Measurements from ENCODE around the gene KLHDC7B.
A peak's percentile ranks its signal among the peaks of the same experiment; 100 is the strongest.
"Not testable (repeated sequence)": the region's sequence is repeated elsewhere in the genome, so short reads cannot be mapped to it uniquely, and the experiment has no call there.

KLHDC7B gene

DNA sequence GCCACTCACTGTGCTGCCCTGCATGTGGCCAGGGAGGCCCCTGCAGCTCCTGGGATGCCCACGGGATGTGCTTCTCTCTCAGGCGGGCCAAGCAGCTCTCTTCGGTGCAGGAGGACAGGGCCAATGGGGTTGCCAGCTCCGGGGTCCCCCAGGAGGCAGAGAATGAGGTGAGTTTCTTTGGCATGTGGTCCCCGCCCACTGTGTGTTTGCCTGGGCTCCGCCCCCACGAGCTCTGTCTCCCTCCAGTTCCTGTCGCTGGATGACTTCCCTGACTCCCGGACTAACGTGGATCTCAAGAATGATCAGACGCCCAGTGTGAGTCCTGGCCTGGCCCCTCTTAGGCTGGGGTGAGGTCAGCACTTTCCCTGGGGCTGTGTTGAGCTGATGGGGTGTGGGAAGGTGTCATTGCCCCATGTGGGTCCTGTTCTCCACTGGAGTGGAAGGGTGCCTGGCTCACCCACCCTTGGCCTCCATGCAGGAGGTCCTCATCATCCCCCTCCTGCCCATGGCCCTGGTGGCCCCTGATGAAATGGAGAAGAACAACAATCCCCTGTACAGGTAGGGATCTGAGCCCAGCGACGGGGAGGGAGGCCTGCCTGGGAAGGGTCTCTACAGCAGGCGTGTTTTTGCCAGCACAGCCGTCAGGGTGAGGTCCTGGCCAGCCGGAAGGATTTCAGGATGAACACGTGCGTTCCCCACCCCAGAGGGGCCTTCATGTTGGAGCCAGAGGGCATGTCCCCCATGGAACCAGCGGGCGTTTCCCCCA, 28.0 kb upstream of the KLHDC7B start:
- DNase-seq (ENCODE audit: low spot score) = peak; percentile 17

DNA sequence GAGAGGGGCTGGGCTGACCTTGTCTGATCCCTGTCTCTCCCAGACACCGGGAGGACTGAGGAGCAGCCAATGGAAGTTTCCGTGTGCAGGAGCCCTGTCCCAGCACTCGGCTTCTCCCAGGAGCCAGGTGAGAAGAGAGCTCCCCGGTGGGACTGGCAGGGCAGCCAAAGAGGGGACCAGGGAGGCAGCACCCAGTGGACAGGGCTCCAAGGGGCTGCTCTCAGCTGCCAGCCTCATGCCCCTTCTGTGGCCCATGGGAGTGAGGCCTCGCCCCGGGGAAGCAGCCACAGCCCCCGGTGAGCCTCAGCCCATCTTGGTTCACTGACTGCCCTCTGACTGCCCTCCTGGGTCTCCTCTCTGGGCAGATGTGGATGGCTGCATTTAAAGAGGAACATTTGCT, 27.1 kb upstream of the KLHDC7B start:
- peak; percentile 18 for DNase-seq (ENCODE audit: low spot score)

GRCh38 chr22:50519151-50519550, 26.5 kb upstream of the KLHDC7B start:
- DNase-seq (ENCODE audit: low spot score) = peak; percentile 13

- not testable (repeated sequence) for DNase-seq (ENCODE audit: low spot score)
Measured at GRCh38 chr22:50520184-50520583, 25.5 kb upstream of the KLHDC7B start.

- DNase-seq (ENCODE audit: low spot score) = peak; percentile 18
Measured at GRCh38 chr22:50520826-50521453, 24.8 kb upstream of the KLHDC7B start.

DNA sequence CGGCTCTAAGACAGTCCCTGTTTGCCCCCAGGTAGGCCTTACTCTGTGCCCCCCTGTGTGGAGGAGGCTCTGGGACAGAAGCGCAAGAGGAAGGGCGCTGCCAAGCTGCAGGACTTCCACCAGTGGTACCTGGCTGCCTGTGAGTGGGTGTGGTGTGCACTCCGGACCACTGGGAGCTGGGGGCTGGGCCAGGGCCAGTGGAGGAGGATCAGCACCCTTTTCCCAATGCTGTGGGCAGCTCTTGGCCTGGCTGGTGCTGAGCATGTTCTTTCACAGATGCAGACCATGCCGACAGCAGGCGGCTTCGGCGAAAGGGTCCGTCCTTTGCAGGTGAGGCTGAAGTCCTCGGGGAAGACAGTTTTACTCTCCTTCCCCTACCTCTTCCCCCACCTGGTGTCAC, 24.0 kb upstream of the KLHDC7B start:
- peak; percentile 13 for DNase-seq (ENCODE audit: low spot score)

DNA sequence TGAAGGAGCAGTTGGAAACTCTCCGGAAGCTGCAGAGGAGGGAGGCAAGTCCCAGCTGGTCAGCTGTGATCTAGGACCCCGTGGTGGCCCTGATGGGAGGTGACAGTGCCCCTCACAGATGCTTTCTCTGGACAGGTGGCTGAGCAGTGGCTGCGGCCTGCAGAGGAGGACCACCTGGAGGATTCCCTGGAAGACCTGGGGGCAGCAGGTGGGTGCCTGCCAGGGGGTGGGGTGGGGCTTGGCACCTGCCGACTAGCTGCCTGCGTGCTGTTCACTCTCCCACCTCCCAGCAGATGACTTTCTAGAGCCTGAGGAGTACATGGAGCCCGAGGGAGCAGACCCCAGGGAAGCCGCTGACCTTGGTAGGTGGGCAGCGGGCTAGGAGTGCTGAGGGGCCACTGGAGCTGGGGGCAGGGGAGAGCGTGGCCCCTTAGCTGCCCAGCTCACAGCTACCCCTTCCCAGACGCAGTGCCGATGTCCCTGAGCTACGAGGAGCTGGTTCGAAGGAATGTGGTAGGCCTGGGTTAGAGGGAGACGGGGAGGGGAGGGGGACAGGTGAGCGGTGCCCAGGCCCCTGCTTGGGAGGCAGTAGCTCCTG, 23.4 kb upstream of the KLHDC7B start:
- DNase-seq (ENCODE audit: low spot score) = peak; percentile 13

DNA sequence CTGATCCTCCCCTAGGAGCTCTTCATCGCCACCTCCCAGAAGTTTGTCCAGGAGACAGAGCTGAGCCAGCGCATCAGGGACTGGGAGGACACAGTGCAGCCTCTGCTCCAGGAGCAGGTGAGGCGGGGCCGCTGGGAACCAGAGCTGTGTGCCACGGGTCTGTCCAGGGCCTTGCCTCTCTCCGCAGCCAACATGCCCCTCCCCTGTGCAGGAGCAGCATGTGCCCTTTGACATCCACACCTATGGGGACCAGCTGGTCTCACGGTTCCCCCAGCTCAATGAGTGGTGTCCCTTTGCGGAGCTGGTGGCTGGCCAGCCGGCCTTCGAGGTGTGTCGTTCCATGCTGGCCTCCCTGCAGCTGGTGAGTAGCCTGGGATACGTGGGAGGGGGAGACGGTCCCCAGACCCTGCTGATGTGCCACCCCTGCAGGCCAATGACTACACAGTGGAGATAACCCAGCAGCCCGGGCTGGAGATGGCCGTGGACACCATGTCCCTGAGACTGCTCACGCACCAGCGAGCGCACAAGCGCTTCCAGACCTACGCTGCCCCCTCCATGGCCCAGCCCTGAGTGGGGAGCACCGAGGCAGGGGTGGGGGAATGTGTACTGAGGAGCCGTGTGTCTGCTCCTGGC, 22.8 kb upstream of the KLHDC7B start:
- peak; percentile 28 for DNase-seq (ENCODE audit: low spot score)

DNA sequence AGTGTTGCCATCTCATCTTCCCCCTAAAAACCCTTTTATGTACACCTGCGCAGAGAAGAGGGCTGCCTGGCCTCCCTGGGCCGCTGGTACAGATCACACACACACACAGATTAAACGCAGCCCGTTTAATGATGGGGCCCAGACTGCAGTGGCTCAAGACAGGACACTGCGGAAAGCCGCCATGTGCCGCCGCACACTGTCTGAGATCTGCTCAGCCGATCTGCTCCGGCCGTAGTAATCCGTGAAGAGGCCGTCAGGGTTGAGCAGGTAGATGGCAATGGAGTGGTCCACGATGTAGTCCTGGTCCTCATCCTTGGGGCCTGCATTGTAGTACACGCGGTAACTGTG, 22.3 kb upstream of the KLHDC7B start:
- peak; percentile 16 for DNase-seq (ENCODE audit: low spot score)

- DNase-seq (ENCODE audit: low spot score) = peak; percentile 33
Measured at GRCh38 chr22:50523806-50524675, 21.7 kb upstream of the KLHDC7B start.

- peak; percentile 54 for DNase-seq (ENCODE audit: low spot score)
Measured at GRCh38 chr22:50524676-50525103, 21.0 kb upstream of the KLHDC7B start.

- DNase-seq (ENCODE audit: low spot score) = peak; percentile 100
Measured at GRCh38 chr22:50525104-50525857, 20.4 kb upstream of the KLHDC7B start, which contains the start of gene SCO2. Gene SCO2, minus strand, starts transcription at chr22:50525598. Its CDS starts 1,187 bp downstream, at chr22:50524411.

- no peak for DNase-seq (ENCODE audit: low spot score)
Measured at GRCh38 chr22:50525858-50526107, 19.9 kb upstream of the KLHDC7B start.

- DNase-seq (ENCODE audit: low spot score) = peak; percentile 89
Measured at GRCh38 chr22:50526108-50526833, 19.4 kb upstream of the KLHDC7B start.

- DNase-seq (ENCODE audit: low spot score) = no peak
Measured at GRCh38 chr22:50526834-50527801, 18.6 kb upstream of the KLHDC7B start.

DNA sequence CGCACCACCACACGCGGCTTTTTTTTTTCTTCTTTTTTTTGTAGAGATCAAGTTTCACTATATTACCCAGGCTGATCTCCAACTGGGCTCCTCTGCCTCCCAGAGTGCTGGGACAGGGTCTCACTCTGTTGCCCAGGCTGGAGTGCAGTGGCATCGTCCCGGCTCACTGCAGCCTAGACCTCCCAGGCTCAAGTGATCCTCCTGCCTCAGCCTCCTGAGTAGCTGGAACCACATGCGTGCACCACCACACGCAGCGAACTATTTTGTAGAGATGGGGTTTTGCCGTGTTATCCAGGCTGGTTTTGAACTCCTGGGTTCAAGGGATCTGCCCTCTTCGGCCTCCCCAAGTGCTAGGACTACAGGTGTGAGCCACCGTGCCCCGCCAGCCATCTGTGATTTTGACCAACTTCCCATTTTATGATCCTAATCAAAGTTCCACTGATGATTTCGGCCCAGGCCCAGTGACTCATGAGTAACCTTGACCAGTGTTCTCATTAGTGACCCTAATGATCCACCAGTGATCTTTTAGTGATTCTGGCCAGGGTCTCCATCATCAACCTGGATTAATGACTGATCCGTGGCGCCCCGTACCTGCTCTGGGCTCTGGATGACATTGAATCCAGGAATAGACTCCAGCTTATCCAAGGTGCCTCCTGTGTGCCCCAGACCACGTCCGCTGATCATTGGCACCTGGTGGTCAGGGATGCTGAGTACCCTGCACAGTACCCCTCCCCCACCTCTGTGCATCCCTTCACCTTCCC, 17.6 kb upstream of the KLHDC7B start:
- no peak for DNase-seq (ENCODE audit: low spot score)

GRCh38 chr22:50528682-50529415, 16.9 kb upstream of the KLHDC7B start:
- DNase-seq (ENCODE audit: low spot score) = peak; percentile 24

- DNase-seq (ENCODE audit: low spot score) = peak; percentile 38
Measured at GRCh38 chr22:50529416-50529896, 16.2 kb upstream of the KLHDC7B start.

Measured in D341Med (cell line).